ENCODE results near the gene FNDC1.

DNA sequence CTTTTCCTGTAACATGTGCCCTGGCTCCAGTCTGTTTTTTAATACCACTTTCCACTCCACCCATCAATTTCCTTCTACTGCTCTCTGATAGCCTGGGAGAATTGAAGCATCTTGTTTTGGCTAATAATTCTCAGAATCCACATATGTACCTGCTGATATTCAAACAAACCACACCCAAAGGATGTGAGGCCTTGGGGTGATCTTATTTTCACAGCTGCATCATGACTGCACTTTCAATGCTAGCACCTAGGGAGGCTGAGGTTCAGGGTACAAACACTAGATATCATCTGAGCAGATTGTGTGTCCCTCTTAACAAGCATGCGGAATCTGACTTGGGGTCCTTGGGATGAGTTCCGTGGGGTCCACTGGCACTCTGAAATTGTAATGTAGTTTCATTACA, 12.7 kb downstream of the FNDC1 start:
- TF ChIP-seq CTCF (IDR thresholded peaks at IDR 0.05; ENCODE audit: insufficient read depth, low read depth, low read length), result no peak
- no peak for TF ChIP-seq EZH2 (IDR thresholded peaks at IDR 0.05; ENCODE audit: insufficient read depth, low read length)
